Breast epithelium (tissue), 4 donors: ENCODE measurements around the gene NOL4L. TPM values are rescaled to one million over a fixed set of nuclear protein-coding genes. Genes with fewer than 3 reads are reported as not detected.

ENCODE experiments used
- DNase-seq, 2 donors: peaks; one replicate each; pipeline ENCODE4 v3.0.0-alpha.2; 2019; ENCODE audit warnings: low spot score in 2 of 2
- H3K27ac ChIP-seq, 2 donors: fragments of 200-600 bp; sonication (generic) in 1 of 2; one replicate each; pipeline ENCODE4 v1.5.1; 2016 to 2019; ENCODE audit warnings: mild to moderate bottlenecking in 1 of 2
- H3K27me3 ChIP-seq, 2 donors: fragments of 200-600 bp; sonication (generic) in 1 of 2; one replicate each; pipeline versions ENCODE4 v1.5.1 to v1.6.0; 2017 to 2019; ENCODE audit warnings: control low read depth in 1 of 2, mild to moderate bottlenecking in 1 of 2
- H3K36me3 ChIP-seq: fragments of 200-600 bp; one replicate; pipeline ENCODE4 v1.5.1; 2019
- H3K4me1 ChIP-seq, 2 donors: fragments of 200-600 bp; sonication (generic); one replicate each; pipeline ENCODE4 v1.5.1; 2016 to 2019; ENCODE audit warnings: control low read depth in 1 of 2
- H3K4me3 ChIP-seq, 3 donors: fragments of 200-600 bp; sonication (generic); 1 replicate in 2 of 3; 2 replicates in 1 of 3; pipeline ENCODE4 v1.5.1; 2016 to 2019; ENCODE audit warnings: mild to moderate bottlenecking in 3 of 3, moderate library complexity in 2 of 3
- H3K9me3 ChIP-seq, 2 donors: fragments of 200-600 bp; sonication (generic) in 1 of 2; one replicate each; pipeline ENCODE4 v1.5.1; 2016 to 2019; ENCODE audit warnings: control low read depth in 1 of 2
- CTCF ChIP-seq, 3 donors: fragments of 450-650 bp; IDR thresholded peaks; one replicate each; pipeline ENCODE4 v1.5.1; 2016 to 2017; ENCODE audit warnings: antibody characterized with exemption in 3 of 3, mild to moderate bottlenecking in 3 of 3, moderate library complexity in 3 of 3
- POLR2A ChIP-seq: fragments of 450-650 bp; IDR thresholded peaks from one replicate; pipeline ENCODE4 v1.6.1; 2016; ENCODE audit warnings: antibody characterized with exemption, mild to moderate bottlenecking, moderate library complexity
- POLR2AphosphoS5 ChIP-seq, 3 donors: sonication (generic); formaldehyde crosslinking; IDR thresholded peaks; one replicate each; pipeline ENCODE4 v1.6.1; 2017; ENCODE audit warnings: antibody characterized with exemption in 3 of 3
- intact Hi-C: fragments of 100-400 bp; cut with DNase I; formaldehyde crosslinking; loops from one replicate; pipeline ENCODE4 v1.15.1; 2023; ENCODE audit warnings: low total_unique reads
- total RNA-seq, 3 donors: library from RNA; depleted of rRNA; stranded (reverse); fragments of >200 nt; gene quantifications; one replicate each; pipeline ENCODE4 v1.1.0, GENCODE V29; 2016

NOL4L gene
- total RNA-seq, 3 donors from 2014 or later, result 3.7 to 18.4 (median 15.8) TPM

DNA sequence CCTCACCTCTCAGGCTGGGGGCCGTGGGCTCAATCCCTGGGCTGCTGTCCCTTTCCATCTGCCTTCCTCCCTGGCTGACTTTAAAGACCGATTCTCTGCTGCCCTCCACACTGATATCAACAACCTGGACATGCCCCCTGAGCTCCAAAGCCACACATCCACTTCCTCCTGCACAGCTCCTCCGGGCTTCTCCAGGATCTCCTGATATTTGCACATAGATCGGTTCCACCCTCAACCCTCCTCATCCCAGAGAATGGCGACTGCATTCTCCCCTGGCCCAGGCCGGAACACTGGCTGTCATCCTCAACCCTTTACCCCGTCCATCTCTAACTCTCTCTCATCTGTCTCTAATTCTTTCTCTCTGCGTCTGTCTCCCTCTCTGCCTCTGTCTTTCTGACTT lies 21.0 kb upstream of the NOL4L start:
- intact Hi-C loops, result no loop called here
- DNase-seq, result no peak
- H3K27ac ChIP-seq, result no peak overlapping the region
- no peak for TF ChIP-seq POLR2AphosphoS5 (IDR thresholded peaks at IDR 0.05)
- H3K36me3 ChIP-seq, result no peaks in the 10 kb centered on the region
- no peaks in the 10 kb centered on the region for H3K9me3 ChIP-seq
- peaks cover 0 to 5% of the 10 kb centered on the region in 2 donors for H3K27me3 ChIP-seq
- H3K4me1 ChIP-seq, result no peaks in the 10 kb centered on the region
- no peak overlapping the region for H3K4me3 ChIP-seq

DNA sequence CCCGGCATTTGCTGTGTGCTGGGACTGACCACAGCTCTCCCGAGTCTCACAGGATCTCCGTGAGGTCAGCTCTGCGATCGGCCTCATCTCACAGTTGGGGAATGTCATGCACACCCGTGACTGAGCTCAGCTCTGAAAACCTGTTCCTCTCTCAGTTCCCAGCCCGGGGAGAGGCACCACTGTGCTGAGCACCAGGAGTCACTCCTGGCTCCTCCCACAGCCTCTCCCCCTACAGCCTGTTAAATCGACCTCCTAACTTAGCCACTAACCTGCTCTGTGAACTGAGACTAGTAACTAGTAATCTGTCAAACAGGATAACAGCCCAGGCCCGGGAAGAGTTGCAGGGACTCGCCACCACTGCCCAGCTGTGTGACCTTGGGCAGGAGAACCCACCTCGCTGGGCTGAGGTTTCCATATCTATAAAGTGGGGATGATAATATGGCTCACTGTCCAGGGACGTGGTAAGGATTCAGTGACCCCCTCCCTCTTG lies 20.1 kb upstream of the NOL4L start:
- Histone ChIP-seq H3K36me3 (no peaks in the 10 kb centered on the region), H3K27ac (no peak overlapping the region), H3K4me1 (no peaks in the 10 kb centered on the region), H3K9me3 (no peaks in the 10 kb centered on the region), H3K27me3 (peaks cover 0 to 5% of the 10 kb centered on the region in 2 donors), H3K4me3 (no peak overlapping the region)
- TF ChIP-seq POLR2AphosphoS5 (IDR thresholded peaks at IDR 0.05), result no peak
- no peak for TF ChIP-seq CTCF (IDR thresholded peaks at IDR 0.05)
- no peak for TF ChIP-seq POLR2A
- intact Hi-C loops, result no loop called here
- no peak for DNase-seq

GRCh38 chr20:32603046-32603726 lies 18.1 kb upstream of the NOL4L start:
- Histone ChIP-seq H3K27me3 (peaks cover 0 to 5% of the 10 kb centered on the region in 2 donors), H3K36me3 (no peaks in the 10 kb centered on the region), H3K4me1 (no peaks in the 10 kb centered on the region), H3K9me3 (no peaks in the 10 kb centered on the region), H3K27ac (no peak overlapping the region), H3K4me3 (no peak overlapping the region)
- no peak for DNase-seq
- TF ChIP-seq POLR2A, result no peak
- no peak for TF ChIP-seq CTCF (IDR thresholded peaks at IDR 0.05)
- TF ChIP-seq POLR2AphosphoS5 (IDR thresholded peaks at IDR 0.05), result no peak
- intact Hi-C loops, result no loop called here

DNA sequence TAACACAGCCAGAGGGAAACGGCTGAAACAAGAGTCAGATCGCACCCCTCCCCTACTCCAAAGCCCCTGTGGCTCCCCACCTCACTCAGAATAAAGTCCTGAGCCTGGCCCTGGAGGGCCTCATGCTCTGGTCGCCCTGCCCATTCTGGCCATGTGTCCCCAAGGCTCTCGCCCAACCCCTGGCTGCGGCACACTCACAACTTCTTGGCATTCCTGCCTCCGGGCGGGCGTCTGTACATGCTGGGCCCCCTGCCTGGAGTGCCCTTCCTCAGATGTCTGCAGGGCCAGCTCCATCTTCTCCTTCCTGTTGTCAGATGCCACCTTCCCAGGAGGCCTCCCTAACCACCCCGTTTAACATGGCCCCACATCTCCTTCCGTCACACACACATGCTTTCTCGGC lies 17.1 kb upstream of the NOL4L start:
- intact Hi-C loops, result no loop called here
- Histone ChIP-seq H3K9me3 (no peaks in the 10 kb centered on the region), H3K27ac (no peak overlapping the region), H3K4me1 (no peaks in the 10 kb centered on the region), H3K36me3 (no peaks in the 10 kb centered on the region), H3K27me3 (peaks cover 0 to 5% of the 10 kb centered on the region in 2 donors), H3K4me3 (no peak overlapping the region)
- no peak for DNase-seq
- TF ChIP-seq POLR2A, result no peak
- no peak for TF ChIP-seq POLR2AphosphoS5 (IDR thresholded peaks at IDR 0.05)
- no peak for TF ChIP-seq CTCF (IDR thresholded peaks at IDR 0.05)

DNA sequence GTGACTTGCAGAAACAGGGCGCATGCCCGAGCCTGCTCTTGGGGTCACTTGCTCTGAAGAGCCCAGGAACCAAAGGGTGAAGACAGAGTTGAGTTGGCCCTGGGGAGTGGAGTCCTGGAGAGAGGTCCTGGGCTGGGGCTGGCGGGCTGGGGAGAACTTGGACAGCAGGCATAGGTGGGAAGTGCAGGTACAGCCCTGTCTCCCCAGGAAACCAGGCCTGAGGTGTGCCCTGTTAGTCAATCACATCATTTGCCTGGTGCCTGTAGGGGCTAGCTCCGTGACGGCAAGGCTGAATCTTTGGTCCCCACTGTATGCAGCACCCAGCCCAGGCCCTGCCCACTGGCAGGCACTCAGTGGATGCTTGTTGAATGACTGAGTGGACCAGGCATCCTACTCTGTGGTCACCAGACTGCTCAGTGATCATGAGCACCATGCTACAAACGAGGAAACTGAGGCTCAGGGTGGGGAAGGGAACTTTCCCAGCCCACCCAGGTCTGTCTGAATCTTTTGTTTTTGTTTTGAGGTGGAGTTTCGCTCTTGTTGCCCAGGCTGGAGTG lies 15.6 kb upstream of the NOL4L start:
- Histone ChIP-seq H3K4me3 (no peak overlapping the region), H3K9me3 (no peaks in the 10 kb centered on the region), H3K36me3 (no peaks in the 10 kb centered on the region), H3K27ac (no peak overlapping the region), H3K27me3 (no peaks in the 10 kb centered on the region), H3K4me1 (no peaks in the 10 kb centered on the region)
- DNase-seq, result no peak
- no peak for TF ChIP-seq POLR2A
- TF ChIP-seq POLR2AphosphoS5 (IDR thresholded peaks at IDR 0.05), result no peak
- TF ChIP-seq CTCF (IDR thresholded peaks at IDR 0.05), result no peak
- intact Hi-C loops, result no loop called here
